GM19099 (cell line): ENCODE measurements around the gene EXPH5.

ENCODE experiments used
- POLR2A ChIP-seq: IDR thresholded peaks from 3 replicates; pipeline ENCODE4 v1.6.1; 2011; ENCODE audit warnings: low read depth; ENCODE audit not compliant: insufficient read length; ENCODE audit errors: extremely low read depth

Gene EXPH5

DNA sequence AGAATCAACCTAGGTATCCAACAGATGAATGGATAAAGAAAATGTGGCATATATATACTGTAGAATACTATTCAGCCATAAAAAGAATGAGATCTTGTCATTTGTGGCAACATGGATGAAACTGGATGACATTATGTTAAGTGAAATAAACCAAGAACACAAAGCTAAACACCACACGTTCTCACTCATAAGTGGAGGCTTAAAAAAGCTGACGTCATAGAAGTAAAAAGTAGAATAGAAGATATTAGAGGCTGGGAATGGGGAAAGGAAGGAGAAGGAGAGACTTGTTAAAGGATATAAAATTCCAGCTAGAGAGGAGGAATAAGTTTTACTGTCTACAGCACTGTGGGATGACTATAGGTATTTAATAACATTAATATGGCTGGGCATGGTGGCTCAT lies 12.9 kb downstream of the EXPH5 start:
- no peak for TF ChIP-seq POLR2A

DNA sequence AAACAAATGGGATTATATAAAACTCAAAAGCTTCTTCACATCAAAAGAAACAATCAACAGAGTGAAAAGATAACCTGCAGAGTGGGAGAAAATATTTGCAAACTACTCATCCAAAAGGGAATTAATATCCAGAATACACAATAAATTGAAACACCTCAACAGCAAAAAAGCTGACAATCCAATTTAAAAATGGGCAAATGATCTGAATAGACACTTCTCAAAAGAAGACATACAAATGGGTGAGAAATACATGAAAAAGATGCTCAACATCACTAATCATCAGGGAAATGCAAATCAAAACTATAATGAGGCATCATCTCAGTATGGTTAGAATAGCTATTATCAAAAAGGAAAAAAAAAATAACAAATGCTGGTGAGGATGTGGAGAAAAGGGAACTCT lies 13.5 kb downstream of the EXPH5 start:
- TF ChIP-seq POLR2A: no peak

DNA sequence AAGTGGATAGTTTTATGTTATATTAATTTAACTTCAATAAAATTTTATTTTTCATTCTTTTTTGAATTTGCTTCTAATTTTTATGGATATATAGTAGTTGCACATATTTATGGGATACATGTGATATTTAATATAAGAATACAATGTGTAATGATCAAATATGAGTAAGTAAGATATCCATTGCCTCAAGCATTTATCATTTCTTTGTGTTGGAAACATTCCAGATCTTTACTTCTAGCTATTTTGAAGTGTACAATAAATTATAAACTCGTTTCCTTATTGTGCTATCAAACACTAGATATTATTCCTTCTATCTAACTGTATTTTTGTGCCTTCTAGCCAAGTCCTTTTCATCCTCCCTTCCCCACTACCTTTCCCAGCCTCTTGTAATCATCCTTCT lies 17.0 kb downstream of the EXPH5 start:
- TF ChIP-seq POLR2A: no peak

DNA sequence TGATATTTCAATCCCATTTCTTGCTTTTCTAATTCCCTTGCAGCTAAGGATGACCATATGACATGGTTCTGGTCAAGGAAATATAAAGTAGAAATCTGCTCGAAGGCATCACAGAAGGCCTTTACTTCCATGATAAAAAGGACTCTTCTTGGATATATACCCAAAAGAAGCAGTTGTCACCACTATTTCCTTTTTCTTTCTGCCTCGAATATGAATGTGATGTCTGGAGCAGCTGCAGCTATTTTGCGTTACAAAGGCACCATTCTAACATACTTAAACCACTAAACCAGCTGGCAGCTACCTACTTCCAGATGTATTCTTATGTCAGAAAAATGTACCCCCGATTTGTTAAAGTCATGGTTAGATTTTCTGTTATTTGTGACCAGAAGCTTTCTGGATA lies 18.9 kb downstream of the EXPH5 start:
- no peak for TF ChIP-seq POLR2A

DNA sequence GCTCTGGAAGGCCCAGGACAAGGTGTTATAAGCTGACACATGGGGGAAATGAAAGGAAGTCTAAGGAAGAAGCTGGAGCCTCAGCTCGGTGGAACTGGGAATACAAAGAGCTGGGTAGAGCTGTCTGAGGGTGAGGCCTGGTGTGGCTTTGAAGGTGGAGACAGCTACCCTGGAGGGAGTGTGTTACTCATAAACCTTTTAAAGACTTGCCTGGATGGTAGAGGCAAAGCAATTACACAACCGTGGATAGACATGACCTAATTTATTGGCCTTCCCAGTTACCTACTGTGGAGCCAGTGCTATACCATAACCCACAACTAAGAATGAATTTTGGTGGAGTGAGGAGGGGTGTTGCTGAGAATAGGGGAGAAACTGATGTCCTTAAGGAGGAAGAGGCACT lies 22.6 kb downstream of the EXPH5 start:
- TF ChIP-seq POLR2A: no peak

DNA sequence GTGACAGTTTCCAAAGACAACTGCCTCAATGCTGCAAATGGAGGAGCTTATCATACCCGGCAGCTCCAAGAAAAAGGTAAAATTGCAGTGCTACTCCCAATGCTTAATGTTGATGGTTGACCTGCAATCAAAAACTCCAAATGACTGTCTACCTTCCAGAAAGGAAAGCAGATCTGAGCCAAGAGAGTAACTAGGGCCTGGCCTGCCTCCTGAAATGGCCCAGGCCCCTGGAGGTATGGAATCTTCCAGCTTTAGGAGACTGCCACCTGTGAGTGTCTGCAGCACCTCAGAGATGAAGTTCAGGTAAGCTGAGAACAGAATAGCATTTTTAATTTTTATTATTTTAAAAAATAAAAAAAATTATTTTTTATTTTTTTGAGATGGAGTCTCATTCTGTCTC lies 23.7 kb downstream of the EXPH5 start:
- TF ChIP-seq POLR2A: no peak

DNA sequence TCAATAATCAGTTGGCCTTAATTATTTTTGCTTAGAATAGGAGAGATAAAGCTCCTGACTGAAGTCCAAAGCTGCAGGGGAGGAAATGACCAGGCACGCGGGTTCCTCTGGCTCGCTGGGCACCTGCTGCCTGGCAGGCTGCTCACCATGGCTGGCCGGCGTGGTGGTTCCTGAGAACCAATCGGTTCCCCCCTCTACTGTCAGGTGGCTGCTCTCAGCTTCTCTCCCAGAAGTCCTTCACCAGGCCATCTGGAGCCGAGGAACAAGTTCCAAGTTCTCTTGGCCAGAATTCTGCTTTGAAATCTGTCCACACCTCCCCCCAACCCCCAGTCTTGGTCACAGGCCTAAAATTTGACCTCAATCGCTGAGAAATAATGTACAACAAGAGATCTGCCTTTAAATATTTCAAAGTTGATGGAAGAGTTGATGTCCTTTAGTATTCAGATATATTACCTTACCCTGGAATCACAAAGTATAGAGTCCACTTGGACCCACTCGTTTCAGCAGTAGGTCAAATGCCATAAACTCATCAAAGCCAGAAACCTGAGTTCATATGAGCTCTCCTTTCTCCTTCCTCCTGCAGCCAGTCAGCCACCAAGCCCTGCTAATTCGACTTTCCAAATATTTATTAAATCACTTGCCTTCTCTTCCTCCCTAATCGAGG lies 25.2 kb downstream of the EXPH5 start:
- TF ChIP-seq POLR2A: no peak

DNA sequence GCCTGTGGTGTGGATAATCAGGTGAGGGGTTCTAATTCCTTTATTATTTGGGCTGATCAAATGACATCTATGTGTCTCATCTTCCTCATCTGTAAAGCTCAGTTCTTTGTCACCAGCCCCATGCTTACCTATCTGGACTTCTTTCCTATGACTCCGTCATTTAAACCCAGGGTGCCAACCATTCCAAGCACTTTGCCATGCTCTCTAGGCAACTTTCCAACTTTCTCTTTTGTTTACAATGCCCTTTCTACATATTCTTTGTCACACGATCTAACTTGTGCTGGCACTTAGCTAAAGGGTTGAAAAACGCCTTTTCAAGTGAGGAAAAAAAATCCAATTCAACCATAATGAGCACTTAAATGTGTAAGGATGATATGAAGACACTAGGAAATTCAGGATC lies 27.9 kb downstream of the EXPH5 start:
- TF ChIP-seq POLR2A: no peak

DNA sequence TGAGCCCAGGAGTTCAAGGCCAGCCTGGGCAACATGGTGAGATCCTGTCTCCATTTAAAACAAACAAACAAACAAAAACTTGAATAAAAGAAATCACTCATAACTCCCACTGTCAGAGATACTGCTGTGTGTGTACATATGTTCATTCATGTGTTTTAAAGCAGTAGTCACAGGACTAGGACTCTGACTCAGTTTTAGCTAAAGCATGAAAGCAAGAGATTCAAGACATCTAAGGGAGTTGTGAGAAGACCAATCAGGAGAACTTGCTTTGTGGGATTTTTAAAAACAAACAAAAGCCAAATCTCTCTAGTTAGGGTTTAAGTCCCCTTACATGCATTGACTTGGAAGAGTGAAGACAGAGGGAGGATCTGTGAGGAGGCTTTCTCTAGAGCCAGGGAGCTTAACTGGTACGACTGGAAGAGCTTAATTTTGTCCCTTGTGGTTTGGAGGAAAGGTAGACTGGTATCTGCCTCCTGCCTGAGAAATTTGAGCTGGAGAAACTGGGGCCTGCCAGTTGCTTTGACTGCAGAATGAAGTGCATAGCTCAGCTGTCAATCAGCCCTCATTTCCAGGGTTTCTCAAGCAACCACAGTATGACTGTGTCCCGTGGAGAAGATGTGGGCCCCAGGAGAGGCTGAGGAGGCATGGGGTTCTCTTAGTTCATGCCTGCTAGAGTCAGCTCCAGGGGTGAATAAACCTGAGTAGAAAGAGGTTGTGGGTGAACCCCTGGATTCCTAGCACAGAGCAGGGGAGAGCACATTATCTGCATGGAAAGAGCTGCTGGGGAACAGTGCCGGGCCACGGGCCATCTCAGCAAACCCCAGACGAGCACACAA lies 30.6 kb downstream of the EXPH5 start:
- TF ChIP-seq POLR2A: no peak

DNA sequence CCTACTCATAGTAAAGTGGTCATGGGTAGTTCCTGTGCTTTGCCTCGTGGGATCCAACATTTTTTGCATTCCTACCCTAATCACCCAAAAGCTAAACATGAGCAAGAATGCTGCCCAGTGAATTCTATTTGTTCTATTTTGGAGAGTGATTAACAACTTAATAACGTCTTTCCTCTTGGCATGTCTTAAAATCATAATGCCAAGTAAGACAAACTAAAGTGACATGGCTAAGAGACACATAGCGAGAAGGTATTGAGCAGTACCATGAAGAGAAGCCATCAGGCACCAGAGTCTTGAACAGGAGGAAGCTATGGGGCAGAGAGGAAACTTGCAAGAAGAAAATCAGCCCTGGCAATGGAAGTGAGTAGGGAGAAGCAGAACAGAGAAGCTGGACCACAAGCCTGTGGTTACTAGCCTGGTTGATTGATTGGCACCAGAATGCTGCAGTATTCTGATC lies 32.0 kb downstream of the EXPH5 start:
- TF ChIP-seq POLR2A: no peak

DNA sequence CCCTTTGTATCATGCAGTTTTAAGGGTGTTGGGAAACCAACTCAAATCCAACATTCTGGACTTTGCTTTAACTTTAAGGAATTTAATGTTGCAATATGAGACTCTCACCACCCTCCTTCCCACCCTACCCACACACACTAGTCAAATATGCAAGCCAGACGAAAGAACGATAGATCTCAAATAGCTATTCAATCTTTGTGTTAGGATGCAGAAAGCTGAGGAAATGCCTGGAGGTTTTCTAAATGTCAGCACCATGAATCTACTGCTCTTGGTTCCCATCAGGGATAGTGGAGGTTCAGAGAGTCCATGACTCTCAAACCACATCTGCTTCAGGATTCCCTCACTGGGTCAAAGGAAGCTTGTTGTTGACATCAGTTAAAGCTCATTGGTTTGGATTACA lies 33.7 kb downstream of the EXPH5 start:
- TF ChIP-seq POLR2A: no peak

DNA sequence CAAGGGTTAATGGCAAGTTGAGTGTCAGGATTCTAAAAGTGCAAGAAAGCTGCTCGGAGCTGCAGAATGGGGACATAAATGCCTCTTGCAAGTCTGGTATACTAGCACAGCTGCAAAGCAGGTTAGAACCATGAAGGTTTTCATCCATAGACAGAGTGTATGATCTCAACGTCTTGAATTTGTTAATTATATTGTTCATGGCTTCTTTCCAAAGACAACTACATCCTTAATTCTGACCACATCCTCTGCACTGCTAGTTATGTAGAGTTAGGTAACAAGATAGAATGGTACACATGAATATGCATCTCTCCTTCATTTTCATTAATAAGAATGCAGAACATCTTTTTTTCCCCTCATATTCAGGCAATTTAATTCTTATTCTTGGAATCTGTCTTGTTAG lies 34.2 kb downstream of the EXPH5 start:
- no peak for TF ChIP-seq POLR2A

DNA sequence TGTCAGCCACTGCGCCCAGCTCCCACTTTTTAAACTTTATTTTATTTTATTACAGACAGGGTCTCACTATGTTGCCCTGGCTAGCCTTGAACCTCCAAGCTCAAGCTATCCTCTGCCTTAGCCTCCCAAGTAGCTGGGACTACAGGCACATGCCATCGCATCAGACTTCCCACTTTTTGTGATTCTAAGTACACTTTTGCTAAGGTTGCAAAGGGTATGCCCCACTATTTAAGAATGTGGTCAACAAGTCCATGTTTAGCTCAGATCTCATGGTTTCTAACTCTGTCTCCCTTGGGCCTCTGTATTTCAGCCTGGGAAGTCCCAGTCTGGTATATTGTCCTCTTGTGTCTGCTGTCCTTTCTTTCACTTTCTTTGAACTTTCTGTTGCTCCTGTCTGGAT lies 35.3 kb downstream of the EXPH5 start:
- TF ChIP-seq POLR2A: no peak

DNA sequence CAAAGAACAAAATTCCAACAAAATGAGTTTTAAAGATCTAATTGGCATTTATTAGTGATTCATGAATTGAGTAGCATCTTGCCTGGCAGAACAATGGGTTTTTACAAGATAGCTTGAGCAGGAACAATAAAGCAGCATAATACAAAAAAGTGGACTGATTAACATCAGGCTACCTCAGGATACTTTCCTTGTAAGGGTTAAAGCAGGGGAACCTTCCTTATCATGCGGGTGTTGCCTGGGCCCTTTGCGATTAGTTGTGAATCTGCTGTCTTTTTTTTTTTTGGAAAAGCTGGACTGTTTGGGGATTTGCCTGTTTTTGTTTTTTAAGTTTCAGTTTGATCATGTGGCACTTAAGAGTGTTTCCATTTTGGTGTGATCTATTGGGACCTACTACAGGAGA lies 37.5 kb downstream of the EXPH5 start:
- no peak for TF ChIP-seq POLR2A

DNA sequence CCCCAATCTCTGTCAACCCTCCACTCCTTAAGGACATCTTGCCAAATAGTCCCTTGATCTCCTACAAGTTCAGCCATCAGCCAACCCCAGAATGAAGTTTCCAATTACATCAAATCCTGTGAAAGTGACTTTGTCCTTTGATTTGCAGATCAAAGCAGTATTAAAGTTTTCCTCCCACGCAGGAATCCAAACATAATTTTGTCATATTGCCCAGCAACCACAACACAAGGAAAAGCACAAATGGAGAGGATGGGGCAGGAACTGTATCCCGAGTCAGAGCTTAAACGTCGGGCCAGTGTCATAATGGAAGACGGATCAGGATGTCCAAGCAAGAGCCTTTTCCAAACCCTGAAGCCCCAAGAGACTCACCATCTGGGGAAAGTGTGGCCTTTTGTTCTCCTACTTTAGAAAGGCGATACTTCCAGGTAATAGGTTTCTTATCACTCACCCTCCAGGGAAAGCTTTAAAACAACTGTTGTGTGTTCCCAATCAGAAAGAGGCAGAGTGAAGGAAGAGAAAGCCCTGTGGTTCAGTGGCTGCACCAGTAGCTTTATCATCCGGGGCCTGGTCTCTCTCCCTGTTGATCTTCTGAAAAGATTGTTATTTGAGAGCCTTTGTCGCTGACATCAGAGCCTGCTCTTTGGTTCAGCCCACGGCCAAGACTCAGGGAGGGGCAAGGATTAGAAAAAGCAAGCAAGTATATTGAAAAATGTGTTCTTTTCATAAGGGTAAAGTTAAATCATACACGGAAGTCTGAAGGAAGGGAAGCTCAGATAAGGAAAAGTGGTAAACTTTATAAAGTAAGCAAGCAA lies 41.7 kb downstream of the EXPH5 start:
- TF ChIP-seq POLR2A: no peak

DNA sequence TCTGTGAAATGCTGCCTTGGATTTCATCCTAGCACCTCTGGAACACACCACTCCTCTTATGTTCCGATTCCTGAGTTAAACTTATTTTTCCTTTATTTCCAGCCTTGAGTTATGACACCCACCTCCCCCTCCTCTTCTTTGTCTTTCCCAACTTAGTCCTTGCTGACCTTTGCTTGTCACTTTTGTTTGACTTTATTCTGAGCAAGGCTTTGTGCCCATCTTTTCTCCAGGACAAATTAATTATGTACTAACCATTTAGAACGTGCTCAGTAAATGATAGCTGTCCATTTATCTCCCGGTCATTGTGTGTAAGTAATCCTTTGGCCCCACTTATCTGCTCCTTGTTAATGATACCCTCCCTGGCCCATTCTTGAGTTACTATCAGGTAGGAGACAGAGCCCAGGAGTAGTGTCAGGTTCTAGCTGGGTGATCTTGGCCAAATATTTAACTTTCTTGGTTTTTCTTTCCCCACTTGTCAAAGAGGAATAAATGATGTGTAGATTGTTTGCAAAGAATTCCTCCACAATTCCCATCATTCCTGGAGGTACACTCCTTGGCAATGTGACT lies 44.2 kb downstream of the EXPH5 start:
- no peak for TF ChIP-seq POLR2A

DNA sequence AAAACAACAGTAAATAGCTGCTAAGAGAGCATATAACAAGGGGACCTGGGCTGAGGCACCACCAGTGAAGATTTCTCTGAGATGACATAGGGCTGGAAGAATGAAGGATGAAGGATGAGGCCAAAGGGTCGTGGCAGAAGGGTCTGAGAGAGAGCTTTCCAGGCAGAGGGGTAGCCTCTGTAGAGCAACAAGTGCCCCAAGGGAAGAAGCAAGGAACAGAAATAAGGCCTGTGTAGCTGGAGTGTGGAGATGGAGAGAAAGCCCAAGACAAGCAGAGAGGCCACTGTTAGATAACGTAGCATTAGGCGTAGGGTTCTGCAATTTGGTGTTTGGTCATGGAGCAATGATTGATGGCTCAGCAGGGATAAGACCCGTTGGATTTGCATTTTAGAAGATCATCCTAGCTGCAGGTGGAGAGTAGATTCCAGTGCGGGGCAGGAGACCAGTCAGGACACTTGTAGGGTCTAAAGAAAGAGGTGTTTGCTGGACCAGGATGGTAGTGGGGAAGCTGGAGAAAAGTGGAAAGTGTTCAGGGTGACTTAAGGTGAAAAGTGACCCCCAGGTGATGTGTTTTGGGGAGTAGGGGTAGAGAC lies 47.6 kb downstream of the EXPH5 start:
- TF ChIP-seq POLR2A: no peak
